GM18867 (cell line): ENCODE measurements around the gene CRYBB3.
"Not testable (repeated sequence)": the region's sequence is repeated elsewhere in the genome, so short reads cannot be mapped to it uniquely, and the experiment has no call there.

Experiments
- ATAC-seq: cut with Tn5 transposase; IDR thresholded peaks from one replicate; pipeline ENCODE4 v1.9.1; 2021; ENCODE audit warnings: mild to moderate bottlenecking, moderate library complexity; ENCODE audit not compliant: unreplicated experiment

Gene CRYBB3

GRCh38 chr22:25204547-25204946, 4.9 kb downstream of the CRYBB3 start:
- not testable (repeated sequence) for ATAC-seq

- no peak for ATAC-seq
Measured at GRCh38 chr22:25205847-25206246, 6.2 kb downstream of the CRYBB3 start.

- no peak for ATAC-seq
Measured at GRCh38 chr22:25206998-25207397, 7.3 kb downstream of the CRYBB3 start.

GRCh38 chr22:25207553-25208157, 8.0 kb downstream of the CRYBB3 start:
- no peak for ATAC-seq

GRCh38 chr22:25208328-25208727, 8.7 kb downstream of the CRYBB3 start:
- no peak for ATAC-seq

GRCh38 chr22:25208743-25209505, 9.3 kb downstream of the CRYBB3 start:
- ATAC-seq: no peak

GRCh38 chr22:25210793-25211192, 11.1 kb downstream of the CRYBB3 start:
- ATAC-seq: no peak

- no peak for ATAC-seq
Measured at GRCh38 chr22:25212337-25212736, 12.7 kb downstream of the CRYBB3 start.

- ATAC-seq: no peak
Measured at GRCh38 chr22:25213221-25213620, 13.6 kb downstream of the CRYBB3 start.

GRCh38 chr22:25216230-25216629, 16.6 kb downstream of the CRYBB3 start:
- no peak for ATAC-seq

- ATAC-seq: no peak
Measured at GRCh38 chr22:25219211-25219689, 19.6 kb downstream of the CRYBB3 start, which contains the start of gene CRYBB2. Gene CRYBB2, plus strand, starts transcription at chr22:25219639. Its CDS starts 1,791 bp downstream, at chr22:25221430.

- no peak for ATAC-seq
Measured at GRCh38 chr22:25219948-25220442, 20.3 kb downstream of the CRYBB3 start.

- no peak for ATAC-seq
Measured at GRCh38 chr22:25221790-25222189, 22.1 kb downstream of the CRYBB3 start.

GRCh38 chr22:25223269-25223850, 23.7 kb downstream of the CRYBB3 start:
- ATAC-seq: no peak

- ATAC-seq: no peak
Measured at GRCh38 chr22:25228822-25229221, 29.2 kb downstream of the CRYBB3 start.

- ATAC-seq: not testable (repeated sequence)
Measured at GRCh38 chr22:25230760-25231159, 31.1 kb downstream of the CRYBB3 start.

- ATAC-seq: no peak
Measured at GRCh38 chr22:25232301-25232700, 32.6 kb downstream of the CRYBB3 start.

- not testable (repeated sequence) for ATAC-seq
Measured at GRCh38 chr22:25233706-25234105, 34.0 kb downstream of the CRYBB3 start.

GRCh38 chr22:25235547-25236290, 36.1 kb downstream of the CRYBB3 start:
- ATAC-seq: peak; percentile 55

GRCh38 chr22:25236417-25236816, 36.8 kb downstream of the CRYBB3 start:
- no peak for ATAC-seq

- no peak for ATAC-seq
Measured at GRCh38 chr22:25237503-25237902, 37.8 kb downstream of the CRYBB3 start.
